ENCODE data around the gene USHBP1. TPM values are rescaled to one million over a fixed set of nuclear protein-coding genes. Genes with fewer than 3 reads are reported as not detected.

Gene USHBP1
- total RNA-seq, 1 donor from 2014 or later = 54.2 TPM

DNA sequence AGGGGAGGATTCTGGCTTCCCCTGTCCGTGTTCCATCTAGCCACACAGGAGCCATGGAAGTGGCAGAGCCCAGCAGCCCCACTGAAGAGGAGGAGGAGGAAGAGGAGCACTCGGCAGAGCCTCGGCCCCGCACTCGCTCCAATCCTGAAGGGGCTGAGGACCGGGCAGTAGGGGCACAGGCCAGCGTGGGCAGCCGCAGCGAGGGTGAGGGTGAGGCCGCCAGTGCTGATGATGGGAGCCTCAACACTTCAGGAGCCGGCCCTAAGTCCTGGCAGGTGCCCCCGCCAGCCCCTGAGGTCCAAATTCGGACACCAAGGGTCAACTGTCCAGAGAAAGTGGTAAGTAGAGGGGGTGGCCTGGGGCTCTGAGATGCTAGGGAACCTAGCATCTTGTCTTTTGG lies 4.2 kb upstream of the USHBP1 start:
- H3K36me3 Mint-ChIP-seq (ENCODE audit: low read depth, unreplicated experiment) = peaks cover 14% of the 10 kb centered on the region
- peak overlapping the region; percentile 92 for H3K4me3 Mint-ChIP-seq (ENCODE audit: unreplicated experiment)
- TF ChIP-seq, protein P1, sequence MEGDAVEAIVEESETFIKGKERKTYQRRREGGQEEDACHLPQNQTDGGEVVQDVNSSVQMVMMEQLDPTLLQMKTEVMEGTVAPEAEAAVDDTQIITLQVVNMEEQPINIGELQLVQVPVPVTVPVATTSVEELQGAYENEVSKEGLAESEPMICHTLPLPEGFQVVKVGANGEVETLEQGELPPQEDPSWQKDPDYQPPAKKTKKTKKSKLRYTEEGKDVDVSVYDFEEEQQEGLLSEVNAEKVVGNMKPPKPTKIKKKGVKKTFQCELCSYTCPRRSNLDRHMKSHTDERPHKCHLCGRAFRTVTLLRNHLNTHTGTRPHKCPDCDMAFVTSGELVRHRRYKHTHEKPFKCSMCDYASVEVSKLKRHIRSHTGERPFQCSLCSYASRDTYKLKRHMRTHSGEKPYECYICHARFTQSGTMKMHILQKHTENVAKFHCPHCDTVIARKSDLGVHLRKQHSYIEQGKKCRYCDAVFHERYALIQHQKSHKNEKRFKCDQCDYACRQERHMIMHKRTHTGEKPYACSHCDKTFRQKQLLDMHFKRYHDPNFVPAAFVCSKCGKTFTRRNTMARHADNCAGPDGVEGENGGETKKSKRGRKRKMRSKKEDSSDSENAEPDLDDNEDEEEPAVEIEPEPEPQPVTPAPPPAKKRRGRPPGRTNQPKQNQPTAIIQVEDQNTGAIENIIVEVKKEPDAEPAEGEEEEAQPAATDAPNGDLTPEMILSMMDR (IDR thresholded peaks at IDR 0.05; ENCODE audit: unreplicated experiment) = no peak
- H3K27me3 Mint-ChIP-seq (ENCODE audit: unreplicated experiment) = peaks cover 11% of the 10 kb centered on the region
- DNase-seq (ENCODE audit: low spot score) = no peak
- no peak overlapping the region for H3K27ac Mint-ChIP-seq (ENCODE audit: unreplicated experiment)
- H3K4me1 Mint-ChIP-seq (ENCODE audit: unreplicated experiment) = peaks cover 17% of the 10 kb centered on the region
- H3K9me3 Mint-ChIP-seq (ENCODE audit: unreplicated experiment) = no peaks in the 10 kb centered on the region

DNA sequence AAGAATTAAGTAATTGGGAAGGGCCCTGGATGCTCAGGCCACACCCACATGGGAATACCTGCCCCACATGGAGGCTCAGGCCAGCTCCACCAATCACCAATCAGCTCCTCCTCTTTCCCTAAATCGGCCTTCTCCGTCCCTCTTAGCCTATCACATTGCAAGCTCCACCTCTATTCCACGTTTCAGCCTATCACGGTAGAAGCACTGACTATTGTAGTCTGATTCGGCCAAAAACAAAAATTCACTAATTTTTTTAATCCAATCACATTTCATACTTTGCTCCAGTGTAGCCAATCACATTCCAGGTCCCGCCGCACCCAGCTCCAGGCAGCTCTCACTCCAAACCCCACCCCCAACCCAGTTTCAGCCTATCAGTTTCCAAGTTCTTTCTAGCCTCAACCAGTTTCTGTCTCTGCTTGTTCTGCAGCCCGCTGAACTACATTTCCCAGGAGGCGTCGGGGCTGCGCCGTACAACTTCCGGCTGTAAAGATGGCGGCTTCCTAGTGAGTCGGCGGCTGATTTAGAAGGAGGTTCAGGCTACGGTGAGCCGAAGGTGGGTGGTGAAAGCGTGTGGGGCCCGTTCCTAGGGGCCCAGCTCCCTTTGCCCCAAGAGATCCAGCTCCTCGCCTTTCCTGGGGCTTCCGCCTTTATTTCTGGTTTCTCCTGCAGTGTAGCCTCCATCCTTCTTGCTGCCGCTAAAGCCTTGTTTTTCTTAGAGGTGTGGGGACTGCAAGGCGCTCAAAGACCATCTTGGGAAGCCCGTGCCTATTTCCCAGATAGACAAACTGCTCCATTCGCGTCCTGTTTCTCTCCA lies 2.6 kb upstream of the USHBP1 start, which contains the start of gene BABAM1:
Gene BABAM1 (plus strand): TSS at position 469 of the 814 bp plus-strand sequence. CDS start 1,364 bp downstream, outside the sequence.
- peak; percentile 91 for DNase-seq (ENCODE audit: low spot score)
- Mint-ChIP-seq H3K36me3 (ENCODE audit: low read depth, unreplicated experiment) (peaks cover 14% of the 10 kb centered on the region), H3K4me1 (ENCODE audit: unreplicated experiment) (peaks cover 30% of the 10 kb centered on the region), H3K27ac (ENCODE audit: unreplicated experiment) (peak within 1 kb of the TSS; percentile 89), H3K4me3 (ENCODE audit: unreplicated experiment) (peak within 1 kb of the TSS; percentile 92), H3K9me3 (ENCODE audit: unreplicated experiment) (no peaks in the 10 kb centered on the region), H3K27me3 (ENCODE audit: unreplicated experiment) (peaks cover 17% of the 10 kb centered on the region)
- TF ChIP-seq, protein P1 (IDR thresholded peaks at IDR 0.05; ENCODE audit: unreplicated experiment) = no peak

DNA sequence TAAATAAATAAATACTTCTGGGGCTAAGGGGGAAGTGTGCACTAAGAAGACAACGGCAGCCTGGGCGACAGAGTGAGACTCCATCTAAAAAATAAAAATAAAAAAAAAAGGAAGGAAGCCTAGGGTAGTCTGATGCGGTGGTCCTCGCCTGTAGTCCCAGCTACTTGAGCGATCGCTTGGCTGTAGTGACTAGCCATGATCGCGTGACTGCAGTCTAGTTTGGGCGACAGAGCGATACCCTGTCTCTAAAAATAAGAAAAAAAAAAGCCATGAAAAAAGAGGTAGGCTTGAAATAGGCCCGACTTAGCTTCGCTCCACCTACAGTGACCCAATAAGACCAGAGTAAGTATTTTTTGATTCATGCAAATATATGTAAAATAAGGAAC lies 2.0 kb upstream of the USHBP1 start:
- H3K27me3 Mint-ChIP-seq (ENCODE audit: unreplicated experiment) = peaks cover 17% of the 10 kb centered on the region

DNA sequence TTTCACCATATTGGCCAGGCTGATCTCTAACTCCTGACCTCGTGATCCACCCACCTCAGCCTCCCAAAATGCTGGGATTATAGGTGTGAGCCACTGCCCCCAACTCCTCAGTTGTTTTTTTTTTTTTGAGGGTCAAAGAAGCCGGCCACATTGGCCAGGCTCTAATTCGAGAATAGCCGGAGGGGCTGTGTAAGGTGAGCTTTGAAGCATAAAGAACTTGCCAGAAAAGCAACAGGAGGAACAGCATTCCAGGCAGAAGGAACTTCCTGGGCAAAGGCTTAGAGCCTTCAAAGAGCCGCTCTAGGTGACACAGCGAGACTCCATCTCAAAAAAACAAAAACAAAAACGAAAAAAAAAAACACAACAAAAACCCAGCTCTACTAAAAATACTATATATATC lies 1.5 kb upstream of the USHBP1 start:
- Mint-ChIP-seq H3K27me3 (ENCODE audit: unreplicated experiment) (peaks cover 17% of the 10 kb centered on the region), H3K4me1 (ENCODE audit: unreplicated experiment) (peaks cover 32% of the 10 kb centered on the region), H3K27ac (ENCODE audit: unreplicated experiment) (peak overlapping the region; percentile 48), H3K4me3 (ENCODE audit: unreplicated experiment) (no peak overlapping the region), H3K36me3 (ENCODE audit: low read depth, unreplicated experiment) (peaks cover 11% of the 10 kb centered on the region), H3K9me3 (ENCODE audit: unreplicated experiment) (no peaks in the 10 kb centered on the region)
- DNase-seq (ENCODE audit: low spot score) = no peak
- TF ChIP-seq, protein P1 (IDR thresholded peaks at IDR 0.05; ENCODE audit: unreplicated experiment) = no peak

More for the DNA sequence above, 2.0 kb upstream of the USHBP1 start:
- Mint-ChIP-seq H3K4me1 (ENCODE audit: unreplicated experiment) (peaks cover 31% of the 10 kb centered on the region), H3K27ac (ENCODE audit: unreplicated experiment) (peak overlapping the region; percentile 89), H3K4me3 (ENCODE audit: unreplicated experiment) (peak overlapping the region; percentile 92), H3K9me3 (ENCODE audit: unreplicated experiment) (no peaks in the 10 kb centered on the region), H3K36me3 (ENCODE audit: low read depth, unreplicated experiment) (peaks cover 14% of the 10 kb centered on the region)
- no peak for DNase-seq (ENCODE audit: low spot score)
- TF ChIP-seq, protein P1 (IDR thresholded peaks at IDR 0.05; ENCODE audit: unreplicated experiment) = no peak

Data from endothelial cell (in vitro differentiated cells).